Effector memory CD8-positive, alpha-beta T cell (primary cell): ENCODE data around the gene AKT3.

ENCODE experiments used
- ATAC-seq: fragments of 150-1000 bp; cut with Tn5 transposase; replicated peaks from 2 replicates; pipeline ENCODE4 v1.10.0; 2021; ENCODE audit warnings: mild to moderate bottlenecking, moderate library complexity
- DNase-seq, 3 experiments: peaks; one replicate each; pipeline ENCODE4 v3.0.0; 2021
- H3K27ac Mint-ChIP-seq, 2 donors: one replicate each; pipeline ENCODE4 v1.8.0; 2022; ENCODE audit warnings: mild to moderate bottlenecking in 2 of 2, mixed read lengths in 2 of 2, moderate library complexity in 2 of 2
- H3K27me3 Mint-ChIP-seq, 2 donors: one replicate each; pipeline ENCODE4 v1.8.0; 2022; ENCODE audit warnings: mixed read lengths in 2 of 2
- H3K36me3 Mint-ChIP-seq: one replicate; pipeline ENCODE4 v1.8.0; 2022; ENCODE audit warnings: mild to moderate bottlenecking, moderate library complexity, mixed read lengths; ENCODE audit not compliant: insufficient read depth
- H3K4me1 Mint-ChIP-seq, 2 donors: one replicate each; pipeline ENCODE4 v1.8.0; 2022; ENCODE audit warnings: low read depth in 2 of 2, mixed read lengths in 2 of 2
- H3K4me3 Mint-ChIP-seq, 2 donors: one replicate each; pipeline ENCODE4 v1.8.0; 2022; ENCODE audit warnings: mild to moderate bottlenecking in 2 of 2, mixed read lengths in 2 of 2, moderate library complexity in 2 of 2
- H3K9me3 Mint-ChIP-seq, 2 donors: one replicate each; pipeline ENCODE4 v1.8.0; 2022; ENCODE audit warnings: mixed read lengths in 2 of 2

AKT3 gene

GRCh38 chr1:243553090-243553489, 297.0 kb downstream of the AKT3 start:
- no peak overlapping the region for H3K27ac Mint-ChIP-seq
- no peaks in the 10 kb centered on the region for H3K27me3 Mint-ChIP-seq
- DNase-seq (no peak), ATAC-seq (no peak)
- no peak overlapping the region for H3K4me3 Mint-ChIP-seq
- H3K36me3 Mint-ChIP-seq, result peaks cover 20% of the 10 kb centered on the region
- no peaks in the 10 kb centered on the region for H3K9me3 Mint-ChIP-seq
- H3K4me1 Mint-ChIP-seq, result peaks cover 0 to 8% of the 10 kb centered on the region in 2 donors

- H3K4me3 Mint-ChIP-seq, result no peak overlapping the region
Observed at GRCh38 chr1:243550276-243550675, 299.8 kb downstream of the AKT3 start.

GRCh38 chr1:243549791-243550190, 300.3 kb downstream of the AKT3 start:
- Mint-ChIP-seq H3K4me3 (no peak overlapping the region), H3K27ac (no peak overlapping the region), H3K9me3 (no peaks in the 10 kb centered on the region), H3K27me3 (no peaks in the 10 kb centered on the region), H3K4me1 (peaks cover 0 to 10% of the 10 kb centered on the region in 2 donors), H3K36me3 (peaks cover 22% of the 10 kb centered on the region)
- DNase-seq (no peak), ATAC-seq (no peak)

More at GRCh38 chr1:243550276-243550675, 299.8 kb downstream of the AKT3 start:
- no peaks in the 10 kb centered on the region for H3K9me3 Mint-ChIP-seq
- no peak for DNase-seq
- H3K27me3 Mint-ChIP-seq, result no peaks in the 10 kb centered on the region
- H3K4me1 Mint-ChIP-seq, result peaks cover 0 to 10% of the 10 kb centered on the region in 2 donors
- H3K27ac Mint-ChIP-seq, result no peak overlapping the region
- ATAC-seq, result no peak
- peaks cover 20% of the 10 kb centered on the region for H3K36me3 Mint-ChIP-seq

DNA sequence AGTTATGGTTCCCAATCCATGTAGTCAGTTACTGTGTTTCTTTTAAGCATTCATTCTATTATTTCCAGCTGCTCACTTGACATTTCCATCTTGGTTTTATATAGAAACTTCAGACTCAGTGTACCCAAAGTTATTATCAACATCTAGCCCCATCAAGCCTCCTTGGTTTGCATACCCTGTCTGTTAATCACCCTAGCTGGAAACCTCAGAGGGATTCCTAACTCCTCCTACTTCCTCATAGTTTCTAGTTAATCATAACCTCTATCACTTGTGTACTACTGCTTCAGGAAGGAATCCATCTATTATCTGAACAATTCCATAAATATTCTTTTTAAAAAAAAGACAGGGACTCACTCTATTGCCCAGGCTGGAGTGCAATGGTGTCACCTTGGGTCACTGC, 300.9 kb downstream of the AKT3 start:
- no peak overlapping the region for H3K4me3 Mint-ChIP-seq
- H3K27me3 Mint-ChIP-seq, result no peaks in the 10 kb centered on the region
- H3K4me1 Mint-ChIP-seq, result peaks cover 0 to 10% of the 10 kb centered on the region in 2 donors
- H3K36me3 Mint-ChIP-seq, result peaks cover 29% of the 10 kb centered on the region
- H3K9me3 Mint-ChIP-seq, result no peaks in the 10 kb centered on the region
- DNase-seq (no peak), ATAC-seq (no peak)
- no peak overlapping the region for H3K27ac Mint-ChIP-seq

DNA sequence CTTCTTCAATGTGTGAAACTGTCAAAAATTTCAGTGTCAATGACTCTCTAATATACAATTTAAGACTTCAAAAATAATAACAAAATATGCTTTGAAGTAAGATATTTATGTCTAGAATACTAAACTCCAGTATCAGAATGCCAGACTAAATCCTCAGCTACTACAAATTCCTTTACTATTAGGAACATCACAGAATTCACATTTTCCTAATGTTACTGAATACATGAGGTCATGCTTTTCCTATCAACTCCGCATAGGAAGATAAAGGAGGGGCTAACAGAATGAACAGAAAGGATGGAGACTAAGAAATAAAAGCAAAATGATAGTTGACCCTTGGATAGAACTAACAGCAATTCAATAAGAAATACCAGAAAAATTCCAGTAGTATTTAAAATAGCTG, 301.5 kb downstream of the AKT3 start:
- ATAC-seq, result no peak
- peaks cover 34% of the 10 kb centered on the region for H3K36me3 Mint-ChIP-seq
- peaks cover 0 to 10% of the 10 kb centered on the region in 2 donors for H3K4me1 Mint-ChIP-seq
- H3K4me3 Mint-ChIP-seq, result no peak overlapping the region
- no peaks in the 10 kb centered on the region for H3K9me3 Mint-ChIP-seq
- DNase-seq, result no peak
- no peak overlapping the region for H3K27ac Mint-ChIP-seq
- H3K27me3 Mint-ChIP-seq, result no peaks in the 10 kb centered on the region

DNA sequence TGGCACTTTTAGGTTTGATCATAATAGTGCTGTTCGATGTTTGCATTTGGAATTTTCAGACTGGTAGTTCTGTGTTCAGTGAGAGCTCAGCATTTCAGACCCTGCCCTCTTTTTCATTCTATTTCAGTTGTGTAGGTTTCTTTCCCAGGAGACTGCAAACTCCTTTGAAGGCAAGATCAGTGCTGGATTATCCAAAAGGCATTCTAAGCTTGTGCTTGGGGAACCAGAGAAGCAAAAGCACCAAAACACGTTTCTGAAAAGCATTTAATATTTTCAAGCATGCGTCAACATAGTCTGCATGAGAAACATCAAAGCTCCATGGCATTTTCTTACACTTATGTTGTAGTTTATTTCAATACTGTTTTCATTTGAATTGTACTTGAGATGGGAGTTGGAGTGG, 302.2 kb downstream of the AKT3 start:
- peaks cover 39% of the 10 kb centered on the region for H3K36me3 Mint-ChIP-seq
- no peaks in the 10 kb centered on the region for H3K27me3 Mint-ChIP-seq
- no peak overlapping the region for H3K27ac Mint-ChIP-seq
- no peaks in the 10 kb centered on the region for H3K9me3 Mint-ChIP-seq
- DNase-seq (no peak), ATAC-seq (no peak)
- H3K4me3 Mint-ChIP-seq, result no peak overlapping the region
- H3K4me1 Mint-ChIP-seq, result peaks cover 3 to 10% of the 10 kb centered on the region in 2 donors

GRCh38 chr1:243546457-243546856, 303.6 kb downstream of the AKT3 start:
- H3K36me3 Mint-ChIP-seq, result peaks cover 25% of the 10 kb centered on the region
- no peak for ATAC-seq
- H3K27me3 Mint-ChIP-seq, result no peaks in the 10 kb centered on the region

GRCh38 chr1:243543501-243543900, 306.5 kb downstream of the AKT3 start:
- no peak for DNase-seq
- Mint-ChIP-seq H3K27ac (peak overlapping the region in 1 of 2 donors; percentile 11), H3K9me3 (no peaks in the 10 kb centered on the region), H3K4me3 (no peak overlapping the region), H3K27me3 (no peaks in the 10 kb centered on the region), H3K36me3 (peaks cover 21% of the 10 kb centered on the region), H3K4me1 (peaks cover 6 to 10% of the 10 kb centered on the region in 2 donors)
- ATAC-seq, result no peak

More at GRCh38 chr1:243546457-243546856, 303.6 kb downstream of the AKT3 start:
- H3K4me3 Mint-ChIP-seq, result no peak overlapping the region
- no peak overlapping the region for H3K27ac Mint-ChIP-seq
- no peak for DNase-seq
- peaks cover 3 to 10% of the 10 kb centered on the region in 2 donors for H3K4me1 Mint-ChIP-seq
- H3K9me3 Mint-ChIP-seq, result no peaks in the 10 kb centered on the region

DNA sequence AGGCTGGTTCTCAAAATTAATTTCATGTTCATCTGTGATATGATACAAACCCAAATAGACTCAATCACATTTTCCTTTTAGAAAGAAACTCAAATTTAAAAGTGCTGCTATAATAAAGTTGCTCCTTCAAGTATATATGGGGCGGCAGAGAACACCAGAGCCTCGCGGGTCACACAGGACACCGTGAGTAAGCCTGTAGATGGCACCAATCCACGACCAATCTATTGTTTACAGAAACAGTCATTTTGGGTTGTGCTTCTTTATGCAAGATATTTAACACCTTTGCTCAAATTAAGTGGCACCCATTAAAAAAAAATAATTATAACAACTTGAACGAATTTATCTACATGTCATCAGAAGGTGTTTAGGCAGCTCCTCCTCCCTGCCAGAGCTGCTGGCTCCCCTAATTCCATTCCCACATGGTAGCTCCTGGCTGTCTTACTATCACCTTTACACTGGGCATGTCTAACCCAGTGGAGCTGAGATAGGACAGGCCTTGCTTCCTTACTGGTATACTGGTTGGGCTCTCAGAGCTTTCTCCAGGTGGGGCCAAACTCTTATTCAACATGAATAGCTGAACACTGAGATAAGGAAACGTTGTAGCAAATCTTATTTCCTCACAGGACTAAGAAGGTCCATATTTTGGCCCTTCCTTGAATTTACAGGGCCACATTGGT, 307.2 kb downstream of the AKT3 start:
- no peak overlapping the region for H3K4me3 Mint-ChIP-seq

GRCh38 chr1:243539636-243540035, 310.4 kb downstream of the AKT3 start:
- Mint-ChIP-seq H3K4me3 (no peak overlapping the region), H3K27ac (no peak overlapping the region), H3K27me3 (no peaks in the 10 kb centered on the region), H3K4me1 (peaks cover 6 to 10% of the 10 kb centered on the region in 2 donors), H3K9me3 (no peaks in the 10 kb centered on the region), H3K36me3 (peaks cover 18% of the 10 kb centered on the region)
- ATAC-seq, result no peak
- DNase-seq, result no peak

More for the DNA sequence above, 307.2 kb downstream of the AKT3 start:
- H3K27ac Mint-ChIP-seq, result peak overlapping the region in 1 of 2 donors; percentile 11
- H3K4me1 Mint-ChIP-seq, result peaks cover 6 to 10% of the 10 kb centered on the region in 2 donors
- no peaks in the 10 kb centered on the region for H3K27me3 Mint-ChIP-seq
- peaks cover 21% of the 10 kb centered on the region for H3K36me3 Mint-ChIP-seq
- H3K9me3 Mint-ChIP-seq, result no peaks in the 10 kb centered on the region
- DNase-seq, result no peak
- no peak for ATAC-seq

- Mint-ChIP-seq H3K4me3 (no peak overlapping the region), H3K27ac (no peak overlapping the region), H3K27me3 (no peaks in the 10 kb centered on the region), H3K4me1 (peaks cover 0 to 6% of the 10 kb centered on the region in 2 donors), H3K36me3 (no peaks in the 10 kb centered on the region), H3K9me3 (no peaks in the 10 kb centered on the region)
- no peak for DNase-seq
- ATAC-seq, result no peak
Observed at GRCh38 chr1:243535014-243535413, 315.0 kb downstream of the AKT3 start.

GRCh38 chr1:243529512-243529911, 320.5 kb downstream of the AKT3 start:
- DNase-seq, result no peak
- ATAC-seq, result no peak

GRCh38 chr1:243528459-243529121, 321.5 kb downstream of the AKT3 start:
- Mint-ChIP-seq H3K36me3 (no peaks in the 10 kb centered on the region), H3K27ac (peak overlapping the region in 1 of 2 donors; percentile 90), H3K4me3 (no peak overlapping the region), H3K9me3 (no peaks in the 10 kb centered on the region), H3K27me3 (no peaks in the 10 kb centered on the region), H3K4me1 (peaks cover 4 to 5% of the 10 kb centered on the region in 2 donors)
- no peak for ATAC-seq
- no peak for DNase-seq

More at GRCh38 chr1:243529512-243529911, 320.5 kb downstream of the AKT3 start:
- no peaks in the 10 kb centered on the region for H3K9me3 Mint-ChIP-seq
- peak overlapping the region in 1 of 2 donors; percentile 73 for H3K27ac Mint-ChIP-seq
- no peaks in the 10 kb centered on the region for H3K36me3 Mint-ChIP-seq
- H3K4me1 Mint-ChIP-seq, result peaks cover 2 to 3% of the 10 kb centered on the region in 2 donors
- no peaks in the 10 kb centered on the region for H3K27me3 Mint-ChIP-seq
- H3K4me3 Mint-ChIP-seq, result no peak overlapping the region

- H3K36me3 Mint-ChIP-seq, result no peaks in the 10 kb centered on the region
- DNase-seq (no peak), ATAC-seq (no peak)
- H3K27ac Mint-ChIP-seq, result no peak overlapping the region
- H3K4me1 Mint-ChIP-seq, result peaks cover 6 to 10% of the 10 kb centered on the region in 2 donors
- H3K27me3 Mint-ChIP-seq, result no peaks in the 10 kb centered on the region
- H3K4me3 Mint-ChIP-seq, result no peak overlapping the region
- no peaks in the 10 kb centered on the region for H3K9me3 Mint-ChIP-seq
Observed at GRCh38 chr1:243526180-243526579, 323.9 kb downstream of the AKT3 start.
